Esophagus muscularis mucosa (tissue), 3 donors: ENCODE measurements around the gene ANKFY1.

Experiments
- POLR2A ChIP-seq: fragments of 450-650 bp; IDR thresholded peaks from one replicate; pipeline ENCODE4 v1.6.1; 2017; ENCODE audit warnings: antibody characterized with exemption, moderate library complexity, mild to moderate bottlenecking, low read depth
- POLR2AphosphoS5 ChIP-seq, 2 donors: sonication (generic); formaldehyde crosslinking; IDR thresholded peaks; one replicate each; pipeline ENCODE4 v1.6.1; 2017; ENCODE audit warnings: antibody characterized with exemption in 2 of 2
- TF ChIP-seq, protein P1 (sequence below), 3 experiments: fragments of 200-600 bp in 2 of 3; fragments of 450-650 bp in 1 of 3; sonication (generic) in 2 of 3; IDR thresholded peaks; one replicate each; pipeline ENCODE4 v1.5.1; 2017 to 2019; ENCODE audit warnings: antibody characterized with exemption in 3 of 3, mild to moderate bottlenecking in 2 of 3, moderate library complexity in 1 of 3

DNA sequence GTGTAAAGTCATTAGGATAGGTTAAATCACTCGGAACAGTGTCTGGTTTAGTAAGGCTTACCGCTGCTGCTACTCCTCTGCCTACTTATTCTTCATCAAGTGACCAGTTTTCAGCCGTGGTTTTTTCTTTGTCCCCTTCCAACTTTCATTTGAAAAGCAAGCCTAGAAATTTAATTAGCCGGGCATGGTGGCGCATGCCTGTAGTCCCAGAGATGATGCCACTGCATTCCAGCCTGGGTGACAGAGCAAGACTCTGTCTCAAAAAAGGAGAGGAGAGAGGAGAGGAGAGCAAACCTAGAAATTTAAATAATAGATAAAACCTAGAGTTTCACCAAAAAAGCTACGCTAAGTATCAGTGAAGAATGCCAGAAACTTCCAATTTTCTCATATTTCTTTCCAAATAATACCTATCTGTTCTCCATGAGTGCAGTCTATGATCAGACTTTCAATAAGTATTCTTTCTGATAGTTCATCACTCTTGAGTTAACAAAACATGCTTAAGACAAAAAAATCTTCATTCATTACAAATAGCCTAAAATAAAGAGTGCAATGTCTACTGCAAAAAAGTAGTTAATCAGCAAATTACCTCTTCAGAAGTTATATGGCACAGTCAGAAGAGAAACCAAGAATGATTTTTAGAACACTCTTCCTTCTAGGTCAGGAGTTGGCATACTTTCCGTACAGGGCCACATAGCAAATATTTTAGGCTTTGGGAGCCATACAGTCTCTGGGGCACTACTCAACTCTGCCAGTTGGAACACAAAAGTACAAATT, 15.1 kb downstream of the ANKFY1 start:
- TF ChIP-seq, protein P1, sequence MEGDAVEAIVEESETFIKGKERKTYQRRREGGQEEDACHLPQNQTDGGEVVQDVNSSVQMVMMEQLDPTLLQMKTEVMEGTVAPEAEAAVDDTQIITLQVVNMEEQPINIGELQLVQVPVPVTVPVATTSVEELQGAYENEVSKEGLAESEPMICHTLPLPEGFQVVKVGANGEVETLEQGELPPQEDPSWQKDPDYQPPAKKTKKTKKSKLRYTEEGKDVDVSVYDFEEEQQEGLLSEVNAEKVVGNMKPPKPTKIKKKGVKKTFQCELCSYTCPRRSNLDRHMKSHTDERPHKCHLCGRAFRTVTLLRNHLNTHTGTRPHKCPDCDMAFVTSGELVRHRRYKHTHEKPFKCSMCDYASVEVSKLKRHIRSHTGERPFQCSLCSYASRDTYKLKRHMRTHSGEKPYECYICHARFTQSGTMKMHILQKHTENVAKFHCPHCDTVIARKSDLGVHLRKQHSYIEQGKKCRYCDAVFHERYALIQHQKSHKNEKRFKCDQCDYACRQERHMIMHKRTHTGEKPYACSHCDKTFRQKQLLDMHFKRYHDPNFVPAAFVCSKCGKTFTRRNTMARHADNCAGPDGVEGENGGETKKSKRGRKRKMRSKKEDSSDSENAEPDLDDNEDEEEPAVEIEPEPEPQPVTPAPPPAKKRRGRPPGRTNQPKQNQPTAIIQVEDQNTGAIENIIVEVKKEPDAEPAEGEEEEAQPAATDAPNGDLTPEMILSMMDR (IDR thresholded peaks at IDR 0.05): no peak
- TF ChIP-seq POLR2AphosphoS5 (IDR thresholded peaks at IDR 0.05) (no peak), POLR2A (no peak)
